K562 (cell line): Measurements from ENCODE around the gene CES1. TPM values are rescaled to one million over a fixed set of nuclear protein-coding genes. Genes with fewer than 3 reads are reported as not detected.

Experiments used
- CXXC5 ChIP-seq: fragments of 250-450 bp; sonication (Bioruptor Pico); IDR thresholded peaks from 2 replicates; pipeline ENCODE4 v1.8.0; 2022; ENCODE audit warnings: inconsistent platforms, mild to moderate bottlenecking, moderate library complexity
- FOXJ2 ChIP-seq: fragments of 200-800 bp; sonication (Bioruptor generic); IDR thresholded peaks from 2 replicates; pipeline ENCODE4 v1.6.1; 2016; ENCODE audit warnings: missing genetic modification characterization, missing compliant biosample characterization
- PTTG1 ChIP-seq: fragments of 450-650 bp; IDR thresholded peaks from 2 replicates; pipeline ENCODE4 v1.6.1; 2016; ENCODE audit warnings: low read depth, mild to moderate bottlenecking, missing genetic modification characterization, missing compliant biosample characterization
- STAG1 ChIP-seq: sonication (generic); formaldehyde crosslinking; IDR thresholded peaks from 2 replicates; pipeline ENCODE4 v1.5.0; 2020; ENCODE audit warnings: missing genetic modification reagents, borderline replicate concordance
- ZKSCAN8 ChIP-seq: fragments of 200-800 bp; sonication (Bioruptor generic); IDR thresholded peaks from 2 replicates; pipeline ENCODE4 v1.6.1; 2016; ENCODE audit warnings: missing genetic modification characterization, missing compliant biosample characterization
- ZSCAN32 ChIP-seq: fragments of 450-650 bp; formaldehyde crosslinking; IDR thresholded peaks from 2 replicates; pipeline ENCODE4 v1.4.0; 2020; ENCODE audit warnings: mild to moderate bottlenecking, moderate library complexity
- polyA plus RNA-seq, 8 experiments: library from polyadenylated mRNA; depleted of rRNA in 4 of 8; stranded (reverse) in 5 of 8; unstranded in 3 of 8; fragments of >200 nt; fragmentation: Nextera tagmentation in 2 of 8; fragmentation: Illumina TruSeq in 1 of 8; extraction: Ambion mirVana in 2 of 8; extraction: Trizol in 1 of 8; gene quantifications; 2 replicates each; pipeline versions ENCODE4 v1.2.1 to v1.2.3, GENCODE V29; 2011 to 2014; ENCODE audit warnings: inconsistent platforms in 1 of 8, missing spikeins in 1 of 8
- total RNA-seq, 7 experiments: library from RNA; depleted of rRNA in 6 of 7; stranded (reverse); fragments of >200 nt in 6 of 7; fragmentation: Illumina TruSeq in 2 of 7; extraction: Trizol in 2 of 7; gene quantifications; 2 replicates each; pipeline versions ENCODE4 v1.2.1 to v1.2.3, GENCODE V29; 2011 to 2021; ENCODE audit warnings: low replicate concordance in 1 of 7
- TF ChIP-seq, protein P1 (sequence below), 2 experiments: fragments of 450-650 bp; IDR thresholded peaks; 2 replicates each; pipeline ENCODE4 v1.6.1; 2016; ENCODE audit warnings: mild to moderate bottlenecking in 2 of 2, borderline replicate concordance in 1 of 2, low read depth in 1 of 2, moderate library complexity in 1 of 2
- TF ChIP-seq, protein P2 (sequence below): fragments of 250-450 bp; sonication (Bioruptor Pico); IDR thresholded peaks from 2 replicates; pipeline ENCODE4 v1.4.0; 2020

The CES1 gene
- total and polyA plus RNA-seq, 9 of the 15 experiments (the other 6 are each of a cell fraction or from before 2014, with no cell fraction given), result 0.10 to 1.2 (median 0.16) TPM; not detected in 3

DNA sequence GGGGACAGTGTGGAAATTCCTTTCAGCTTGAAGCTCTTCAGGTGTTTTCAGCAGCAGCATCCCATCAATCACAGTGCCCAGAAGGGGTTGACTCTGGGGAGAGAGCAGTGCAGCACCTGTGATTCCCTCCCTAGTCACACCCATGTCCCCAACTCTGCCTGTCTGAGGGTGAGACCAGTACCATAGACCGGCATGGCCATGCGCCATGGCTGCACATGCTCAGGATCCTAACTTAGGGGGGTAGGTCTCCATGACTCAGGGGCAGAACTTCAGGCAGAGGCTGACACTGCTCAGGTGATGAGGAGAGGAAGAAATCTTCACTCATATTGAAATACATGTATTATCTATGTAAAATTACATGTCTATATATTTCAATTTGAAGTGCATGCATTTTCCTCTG is 19.9 kb downstream of the CES1 start (continued):
- no peak for TF ChIP-seq PTTG1 (tag)
- TF ChIP-seq, protein P1, sequence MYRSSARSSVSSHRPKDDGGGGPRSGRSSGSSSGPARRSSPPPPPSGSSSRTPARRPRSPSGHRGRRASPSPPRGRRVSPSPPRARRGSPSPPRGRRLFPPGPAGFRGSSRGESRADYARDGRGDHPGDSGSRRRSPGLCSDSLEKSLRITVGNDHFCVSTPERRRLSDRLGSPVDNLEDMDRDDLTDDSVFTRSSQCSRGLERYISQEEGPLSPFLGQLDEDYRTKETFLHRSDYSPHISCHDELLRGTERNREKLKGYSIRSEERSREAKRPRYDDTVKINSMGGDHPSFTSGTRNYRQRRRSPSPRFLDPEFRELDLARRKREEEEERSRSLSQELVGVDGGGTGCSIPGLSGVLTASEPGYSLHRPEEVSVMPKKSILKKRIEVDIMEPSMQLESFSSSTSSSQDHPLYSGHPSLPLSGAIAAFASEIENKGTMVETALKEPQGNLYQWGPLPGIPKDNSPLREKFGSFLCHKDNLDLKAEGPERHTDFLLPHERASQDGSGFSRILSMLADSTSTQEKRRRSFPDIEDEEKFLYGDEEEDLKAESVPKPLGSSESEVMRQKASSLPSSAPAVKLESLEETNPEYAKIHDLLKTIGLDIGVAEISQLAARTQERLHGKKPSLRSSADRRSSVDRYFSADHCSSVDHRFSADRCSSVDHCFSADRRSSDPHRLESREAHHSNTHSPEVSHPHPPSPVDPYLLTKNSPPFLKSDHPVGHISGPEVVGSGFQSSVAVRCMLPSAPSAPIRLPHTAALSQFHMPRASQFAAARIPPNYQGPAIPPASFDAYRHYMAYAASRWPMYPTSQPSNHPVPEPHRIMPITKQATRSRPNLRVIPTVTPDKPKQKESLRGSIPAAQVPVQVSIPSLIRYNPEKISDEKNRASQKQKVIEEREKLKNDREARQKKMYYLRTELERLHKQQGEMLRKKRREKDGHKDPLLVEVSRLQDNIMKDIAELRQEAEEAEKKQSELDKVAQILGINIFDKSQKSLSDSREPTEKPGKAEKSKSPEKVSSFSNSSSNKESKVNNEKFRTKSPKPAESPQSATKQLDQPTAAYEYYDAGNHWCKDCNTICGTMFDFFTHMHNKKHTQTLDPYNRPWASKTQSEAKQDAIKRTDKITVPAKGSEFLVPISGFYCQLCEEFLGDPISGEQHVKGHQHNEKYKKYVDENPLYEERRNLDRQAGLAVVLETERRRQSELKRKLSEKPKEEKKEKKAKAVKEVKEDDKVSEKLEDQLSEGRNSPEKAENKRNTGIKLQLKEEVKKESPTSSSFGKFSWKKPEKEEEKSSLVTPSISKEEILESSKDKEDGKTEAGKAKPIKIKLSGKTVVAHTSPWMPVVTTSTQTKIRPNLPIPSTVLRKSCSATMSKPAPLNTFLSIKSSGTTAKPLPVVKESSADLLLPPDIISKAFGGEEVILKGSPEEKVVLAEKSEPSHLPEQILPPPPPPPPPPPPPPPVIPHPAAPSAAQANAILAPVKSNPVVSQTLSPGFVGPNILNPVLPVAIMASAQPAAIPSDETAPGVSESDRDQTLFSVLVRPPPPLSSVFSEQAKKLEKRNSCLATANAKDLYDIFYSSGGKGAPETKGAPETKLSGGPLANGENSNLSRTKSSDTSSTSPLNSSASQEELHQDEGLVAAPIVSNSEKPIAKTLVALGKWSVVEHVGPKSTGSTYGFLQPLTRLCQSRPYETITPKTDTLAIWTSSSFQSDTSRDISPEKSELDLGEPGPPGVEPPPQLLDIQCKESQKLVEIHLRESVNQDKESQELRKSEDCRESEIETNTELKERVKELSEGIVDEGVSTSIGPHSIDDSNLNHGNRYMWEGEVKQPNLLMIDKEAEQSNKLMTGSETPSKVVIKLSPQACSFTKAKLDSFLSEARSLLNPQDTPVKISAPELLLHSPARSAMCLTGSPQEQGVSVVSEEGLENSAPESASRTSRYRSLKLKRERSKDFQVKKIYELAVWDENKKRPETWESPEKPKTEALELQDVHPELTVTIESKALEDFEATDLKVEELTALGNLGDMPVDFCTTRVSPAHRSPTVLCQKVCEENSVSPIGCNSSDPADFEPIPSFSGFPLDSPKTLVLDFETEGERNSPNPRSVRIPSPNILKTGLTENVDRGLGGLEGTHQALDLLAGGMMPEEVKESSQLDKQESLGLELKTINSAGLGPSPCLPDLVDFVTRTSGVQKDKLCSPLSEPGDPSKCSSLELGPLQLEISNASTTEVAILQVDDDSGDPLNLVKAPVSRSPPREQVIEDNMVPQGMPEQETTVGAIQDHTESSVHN (IDR thresholded peaks at IDR 0.05; ENCODE audit: borderline replicate concordance in 1 of 2, low read depth in 1 of 2), result no peak
- no peak for TF ChIP-seq ZSCAN32 (CRISPR knock-in tag)
- TF ChIP-seq ZKSCAN8 (CRISPR knock-in tag), result no peak
- TF ChIP-seq FOXJ2 (tag), result no peak
- TF ChIP-seq STAG1 (CRISPR knock-in tag), result no peak
- TF ChIP-seq, protein P2, sequence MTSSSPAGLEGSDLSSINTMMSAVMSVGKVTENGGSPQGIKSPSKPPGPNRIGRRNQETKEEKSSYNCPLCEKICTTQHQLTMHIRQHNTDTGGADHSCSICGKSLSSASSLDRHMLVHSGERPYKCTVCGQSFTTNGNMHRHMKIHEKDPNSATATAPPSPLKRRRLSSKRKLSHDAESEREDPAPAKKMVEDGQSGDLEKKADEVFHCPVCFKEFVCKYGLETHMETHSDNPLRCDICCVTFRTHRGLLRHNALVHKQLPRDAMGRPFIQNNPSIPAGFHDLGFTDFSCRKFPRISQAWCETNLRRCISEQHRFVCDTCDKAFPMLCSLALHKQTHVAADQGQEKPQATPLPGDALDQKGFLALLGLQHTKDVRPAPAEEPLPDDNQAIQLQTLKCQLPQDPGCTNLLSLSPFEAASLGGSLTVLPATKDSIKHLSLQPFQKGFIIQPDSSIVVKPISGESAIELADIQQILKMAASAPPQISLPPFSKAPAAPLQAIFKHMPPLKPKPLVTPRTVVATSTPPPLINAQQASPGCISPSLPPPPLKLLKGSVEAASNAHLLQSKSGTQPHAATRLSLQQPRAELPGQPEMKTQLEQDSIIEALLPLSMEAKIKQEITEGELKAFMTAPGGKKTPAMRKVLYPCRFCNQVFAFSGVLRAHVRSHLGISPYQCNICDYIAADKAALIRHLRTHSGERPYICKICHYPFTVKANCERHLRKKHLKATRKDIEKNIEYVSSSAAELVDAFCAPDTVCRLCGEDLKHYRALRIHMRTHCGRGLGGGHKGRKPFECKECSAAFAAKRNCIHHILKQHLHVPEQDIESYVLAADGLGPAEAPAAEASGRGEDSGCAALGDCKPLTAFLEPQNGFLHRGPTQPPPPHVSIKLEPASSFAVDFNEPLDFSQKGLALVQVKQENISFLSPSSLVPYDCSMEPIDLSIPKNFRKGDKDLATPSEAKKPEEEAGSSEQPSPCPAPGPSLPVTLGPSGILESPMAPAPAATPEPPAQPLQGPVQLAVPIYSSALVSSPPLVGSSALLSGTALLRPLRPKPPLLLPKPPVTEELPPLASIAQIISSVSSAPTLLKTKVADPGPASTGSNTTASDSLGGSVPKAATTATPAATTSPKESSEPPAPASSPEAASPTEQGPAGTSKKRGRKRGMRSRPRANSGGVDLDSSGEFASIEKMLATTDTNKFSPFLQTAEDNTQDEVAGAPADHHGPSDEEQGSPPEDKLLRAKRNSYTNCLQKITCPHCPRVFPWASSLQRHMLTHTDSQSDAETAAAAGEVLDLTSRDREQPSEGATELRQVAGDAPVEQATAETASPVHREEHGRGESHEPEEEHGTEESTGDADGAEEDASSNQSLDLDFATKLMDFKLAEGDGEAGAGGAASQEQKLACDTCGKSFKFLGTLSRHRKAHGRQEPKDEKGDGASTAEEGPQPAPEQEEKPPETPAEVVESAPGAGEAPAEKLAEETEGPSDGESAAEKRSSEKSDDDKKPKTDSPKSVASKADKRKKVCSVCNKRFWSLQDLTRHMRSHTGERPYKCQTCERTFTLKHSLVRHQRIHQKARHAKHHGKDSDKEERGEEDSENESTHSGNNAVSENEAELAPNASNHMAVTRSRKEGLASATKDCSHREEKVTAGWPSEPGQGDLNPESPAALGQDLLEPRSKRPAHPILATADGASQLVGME (CRISPR knock-in tag), result no peak
- no peak for TF ChIP-seq CXXC5
